HUES6 (cell line): ENCODE data around the gene UVRAG.

Experiments used
- H3K27ac ChIP-seq: 2 replicates; pipeline ENCODE4 v1.7.0; 2013; ENCODE audit warnings: low read depth, mild to moderate bottlenecking, low read length, inconsistent platforms
- H3K27me3 ChIP-seq: 2 replicates; pipeline ENCODE4 v1.6.1; 2013; ENCODE audit warnings: low read length; ENCODE audit not compliant: control insufficient read depth, insufficient read depth
- H3K36me3 ChIP-seq: 2 replicates; pipeline ENCODE4 v1.6.1; 2013; ENCODE audit warnings: low read length; ENCODE audit not compliant: control insufficient read depth, insufficient read depth
- H3K4me1 ChIP-seq: 2 replicates; pipeline ENCODE4 v1.6.1; 2013; ENCODE audit warnings: low read length; ENCODE audit not compliant: control insufficient read depth, insufficient read depth
- H3K4me3 ChIP-seq: 2 replicates; pipeline ENCODE4 v1.5.1; 2013; ENCODE audit warnings: low read depth, low read length
- H3K9ac ChIP-seq: one replicate; pipeline ENCODE4 v1.6.1; 2013; ENCODE audit warnings: mild to moderate bottlenecking, low read length
- H3K9me3 ChIP-seq: 2 replicates; pipeline ENCODE4 v1.6.1; 2013; ENCODE audit warnings: low read depth, low read length; ENCODE audit not compliant: control insufficient read depth, insufficient read depth

UVRAG gene

DNA sequence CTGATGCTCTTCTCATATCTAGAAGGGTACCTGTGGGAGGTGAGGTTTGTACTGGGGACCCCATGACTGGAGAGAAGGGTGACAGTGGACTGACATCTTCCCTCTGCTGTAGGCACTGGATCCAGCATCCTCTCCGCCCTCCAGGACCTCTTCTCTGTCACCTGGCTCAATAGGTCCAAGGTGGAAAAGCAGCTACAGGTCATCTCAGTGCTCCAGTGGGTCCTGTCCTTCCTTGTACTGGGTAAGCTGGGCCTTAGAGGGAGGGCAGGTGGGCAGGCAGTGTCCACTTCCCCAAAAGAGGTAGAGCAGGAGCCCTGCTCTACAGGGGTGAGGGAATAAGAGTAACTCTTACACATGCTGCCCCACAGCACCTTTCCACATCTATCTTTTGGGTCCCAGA lies 30.5 kb upstream of the UVRAG start:
- Histone ChIP-seq H3K4me1 (no peaks in the 10 kb centered on the region), H3K9ac (no peak overlapping the region), H3K36me3 (no peaks in the 10 kb centered on the region), H3K9me3 (no peaks in the 10 kb centered on the region), H3K4me3 (no peak overlapping the region), H3K27ac (no peak overlapping the region), H3K27me3 (no peaks in the 10 kb centered on the region)

- H3K9me3 ChIP-seq = no peaks in the 10 kb centered on the region
Observed at GRCh38 chr11:75785187-75785586, 29.8 kb upstream of the UVRAG start.

GRCh38 chr11:75786101-75786736 lies 28.8 kb upstream of the UVRAG start:
- Histone ChIP-seq H3K27me3 (no peaks in the 10 kb centered on the region), H3K36me3 (no peaks in the 10 kb centered on the region), H3K27ac (no peak overlapping the region), H3K4me1 (no peaks in the 10 kb centered on the region), H3K4me3 (no peak overlapping the region), H3K9me3 (no peaks in the 10 kb centered on the region), H3K9ac (no peak overlapping the region)

More at GRCh38 chr11:75785187-75785586, 29.8 kb upstream of the UVRAG start:
- no peak overlapping the region for H3K27ac ChIP-seq
- no peaks in the 10 kb centered on the region for H3K27me3 ChIP-seq
- no peak overlapping the region for H3K4me3 ChIP-seq
- H3K9ac ChIP-seq = no peak overlapping the region
- H3K36me3 ChIP-seq = no peaks in the 10 kb centered on the region
- H3K4me1 ChIP-seq = no peaks in the 10 kb centered on the region

GRCh38 chr11:75789521-75789920 lies 25.5 kb upstream of the UVRAG start:
- H3K9me3 ChIP-seq = no peaks in the 10 kb centered on the region
- no peak overlapping the region for H3K4me3 ChIP-seq
- no peaks in the 10 kb centered on the region for H3K27me3 ChIP-seq
- no peaks in the 10 kb centered on the region for H3K36me3 ChIP-seq
- no peak overlapping the region for H3K9ac ChIP-seq
- no peak overlapping the region for H3K27ac ChIP-seq
- H3K4me1 ChIP-seq = no peaks in the 10 kb centered on the region; the same call in 1 of the 2 replicates

DNA sequence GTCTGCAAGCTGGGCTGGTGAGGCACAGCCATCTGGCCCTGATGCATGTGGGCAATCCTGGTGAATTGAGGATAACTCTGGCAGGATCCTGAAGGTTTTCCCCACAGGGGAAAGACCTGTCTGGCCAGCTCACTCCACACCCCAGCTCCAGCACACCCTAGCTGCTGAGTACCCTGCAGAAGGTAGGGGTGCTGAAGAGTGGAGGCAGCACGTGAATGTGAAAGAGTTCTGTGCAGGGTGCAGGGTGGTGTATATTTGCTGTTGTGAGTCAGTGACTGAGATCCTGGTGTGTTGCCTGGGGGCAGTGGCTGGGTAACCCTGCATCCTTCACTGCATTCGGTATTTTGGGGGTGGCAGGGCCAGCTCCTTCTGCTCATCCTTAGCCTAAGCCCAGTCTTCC lies 24.0 kb upstream of the UVRAG start:
- Histone ChIP-seq H3K36me3 (no peaks in the 10 kb centered on the region), H3K9ac (no peak overlapping the region), H3K27me3 (no peaks in the 10 kb centered on the region), H3K4me1 (no peaks in the 10 kb centered on the region; the same call in 1 of the 2 replicates), H3K27ac (no peak overlapping the region), H3K9me3 (no peaks in the 10 kb centered on the region), H3K4me3 (no peak overlapping the region)

- H3K27ac ChIP-seq = no peak overlapping the region
- no peak overlapping the region for H3K4me3 ChIP-seq
- no peaks in the 10 kb centered on the region for H3K36me3 ChIP-seq
- no peaks in the 10 kb centered on the region for H3K27me3 ChIP-seq
- no peaks in the 10 kb centered on the region; the same call in 1 of the 2 replicates for H3K4me1 ChIP-seq
- H3K9me3 ChIP-seq = no peaks in the 10 kb centered on the region
- H3K9ac ChIP-seq = no peak overlapping the region
Observed at GRCh38 chr11:75792127-75792731, 22.8 kb upstream of the UVRAG start.

- H3K36me3 ChIP-seq = no peaks in the 10 kb centered on the region
- no peaks in the 10 kb centered on the region; the same call in 1 of the 2 replicates for H3K4me1 ChIP-seq
- H3K9me3 ChIP-seq = no peaks in the 10 kb centered on the region
- H3K27me3 ChIP-seq = no peaks in the 10 kb centered on the region
- no peak overlapping the region for H3K27ac ChIP-seq
- no peak overlapping the region for H3K4me3 ChIP-seq
- no peak overlapping the region for H3K9ac ChIP-seq
Observed at GRCh38 chr11:75792997-75793800, 21.8 kb upstream of the UVRAG start.

DNA sequence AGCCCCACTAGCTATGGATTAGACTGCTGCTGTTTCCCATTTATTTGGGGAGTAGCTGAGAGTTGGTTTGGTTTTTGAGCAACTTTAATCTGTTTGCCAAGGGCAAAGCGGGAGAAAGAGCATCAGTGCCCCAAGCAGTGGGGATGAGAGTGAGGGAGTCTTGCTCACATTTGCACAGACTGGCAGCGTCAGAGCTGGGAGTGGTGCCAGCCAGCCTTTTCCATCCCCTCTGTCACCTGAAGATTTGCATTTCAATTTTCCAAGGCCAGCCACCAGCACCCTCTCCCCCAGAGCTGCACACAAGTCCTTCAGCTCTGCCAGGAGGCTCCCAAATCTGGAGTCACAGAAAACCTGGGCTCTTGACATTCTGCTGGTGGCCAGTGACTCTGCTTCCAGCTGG lies 21.0 kb upstream of the UVRAG start:
- no peaks in the 10 kb centered on the region for H3K36me3 ChIP-seq
- H3K27ac ChIP-seq = no peak overlapping the region
- H3K4me1 ChIP-seq = no peaks in the 10 kb centered on the region; the same call in 1 of the 2 replicates
- H3K27me3 ChIP-seq = no peaks in the 10 kb centered on the region
- no peaks in the 10 kb centered on the region for H3K9me3 ChIP-seq
- H3K4me3 ChIP-seq = no peak overlapping the region
- H3K9ac ChIP-seq = no peak overlapping the region

DNA sequence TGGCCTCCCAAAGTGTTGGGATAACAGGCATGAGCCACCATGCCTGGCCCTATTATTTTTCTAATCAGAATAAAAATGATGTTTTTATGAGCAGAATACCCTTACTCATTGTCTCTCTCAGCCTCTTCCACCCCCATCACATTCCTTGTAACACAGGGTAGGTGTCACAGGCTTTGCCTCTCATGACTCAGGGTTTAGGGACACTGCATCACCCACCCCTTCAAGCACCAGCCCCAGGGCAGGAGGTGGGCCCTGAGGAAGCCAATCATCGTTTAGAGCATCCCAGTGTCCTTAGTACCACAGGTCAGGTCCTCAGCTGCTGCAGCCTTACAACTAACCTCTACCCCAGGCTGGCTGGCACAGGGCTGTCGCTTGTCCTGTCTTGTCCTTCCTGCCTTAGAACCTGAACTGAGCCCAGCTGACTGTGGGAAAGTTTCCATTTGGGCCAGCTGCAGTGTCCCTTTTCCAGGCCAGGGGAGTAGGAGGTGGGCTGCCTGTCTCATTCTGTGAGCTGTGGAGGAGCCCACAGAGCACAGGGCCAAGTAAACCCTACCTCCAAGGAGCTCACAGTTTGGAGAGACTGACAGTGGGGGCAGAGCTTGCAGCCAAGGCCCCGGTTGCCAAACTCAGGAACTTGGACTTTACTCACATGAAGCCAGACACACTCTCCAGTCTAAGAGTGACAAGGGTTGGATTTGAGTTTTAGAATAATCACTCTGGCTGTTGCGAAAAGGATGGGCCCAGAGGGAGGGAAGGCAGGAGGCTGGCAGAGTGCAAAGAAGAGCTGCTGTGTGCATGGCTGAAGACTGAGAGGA lies 19.5 kb upstream of the UVRAG start:
- Histone ChIP-seq H3K27ac (no peak overlapping the region), H3K4me3 (no peak overlapping the region), H3K27me3 (no peaks in the 10 kb centered on the region), H3K36me3 (no peaks in the 10 kb centered on the region), H3K9ac (no peak overlapping the region), H3K4me1 (no peaks in the 10 kb centered on the region; the same call in 1 of the 2 replicates), H3K9me3 (no peaks in the 10 kb centered on the region)

GRCh38 chr11:75796091-75796435 lies 18.9 kb upstream of the UVRAG start:
- Histone ChIP-seq H3K9ac (no peak overlapping the region), H3K9me3 (no peaks in the 10 kb centered on the region), H3K36me3 (no peaks in the 10 kb centered on the region), H3K27me3 (no peaks in the 10 kb centered on the region), H3K4me3 (no peak overlapping the region), H3K4me1 (no peaks in the 10 kb centered on the region; the same call in 1 of the 2 replicates), H3K27ac (no peak overlapping the region)
